Osteoblast (primary cell): Measurements from ENCODE around the gene TIMMDC1. TPM values are rescaled to one million over a fixed set of nuclear protein-coding genes. Genes with fewer than 3 reads are reported as not detected.

Experiments
- DNase-seq: peaks from one replicate; pipeline ENCODE4 v3.0.0; 2011; ENCODE audit warnings: low spot score, mixed read lengths; ENCODE audit not compliant: insufficient read length; ENCODE audit errors: missing footprints
- H2AFZ ChIP-seq: 2 replicates; pipeline ENCODE4 v1.6.0; 2011; ENCODE audit warnings: mild to moderate bottlenecking, low read length
- H3K27ac ChIP-seq: 2 replicates; pipeline ENCODE4 v1.5.1; 2011; ENCODE audit warnings: mild to moderate bottlenecking, low read depth, low read length, moderate library complexity
- H3K27me3 ChIP-seq: 2 replicates; pipeline ENCODE4 v1.6.0; 2012; ENCODE audit warnings: mild to moderate bottlenecking, control low read depth, inconsistent platforms, low read length, moderate library complexity; ENCODE audit not compliant: insufficient read depth
- H3K36me3 ChIP-seq: 2 replicates; pipeline ENCODE4 v1.5.1; 2011; ENCODE audit warnings: mild to moderate bottlenecking, low read length, control low read depth, moderate library complexity; ENCODE audit not compliant: insufficient read depth
- H3K4me1 ChIP-seq: 2 replicates; pipeline ENCODE4 v1.5.1; 2011; ENCODE audit warnings: mild to moderate bottlenecking, low read length, control low read depth, moderate library complexity; ENCODE audit not compliant: insufficient read depth
- H3K4me2 ChIP-seq: 2 replicates; pipeline ENCODE4 v1.6.0; 2011; ENCODE audit warnings: mild to moderate bottlenecking, low read length; ENCODE audit not compliant: insufficient read depth
- H3K4me3 ChIP-seq: fragments of 200-600 bp; sonication (generic); 3 replicates; pipeline ENCODE4 v1.5.1; 2012; ENCODE audit warnings: mild to moderate bottlenecking, low read length, inconsistent platforms; ENCODE audit not compliant: insufficient read depth
- H3K79me2 ChIP-seq: 2 replicates; pipeline ENCODE4 v1.6.0; 2012; ENCODE audit warnings: mild to moderate bottlenecking, low read length, control low read depth, inconsistent platforms; ENCODE audit not compliant: insufficient read depth
- H3K9me3 ChIP-seq: 2 replicates; pipeline ENCODE4 v1.5.1; 2011; ENCODE audit warnings: low read depth, low read length, control low read depth
- H4K20me1 ChIP-seq: 2 replicates; pipeline ENCODE4 v1.6.0; 2012; ENCODE audit warnings: mild to moderate bottlenecking, low read length, control low read depth; ENCODE audit not compliant: insufficient read depth
- CTCF ChIP-seq: IDR thresholded peaks from 2 replicates; pipeline ENCODE4 v1.5.1; 2011; ENCODE audit warnings: mild to moderate bottlenecking, low read depth, low read length, moderate library complexity; ENCODE audit errors: extremely low read depth
- total RNA-seq: library from RNA; depleted of rRNA; stranded (reverse); fragments of >200 nt; gene quantifications from 2 replicates; pipeline ENCODE4 v1.2.3, GENCODE V29; 2012

Gene TIMMDC1
- total RNA-seq, 1 donor: 59.4 TPM

GRCh38 chr3:119518026-119518425 is 19.7 kb downstream of the TIMMDC1 start:
- Histone ChIP-seq H3K27ac (no peak overlapping the region), H3K36me3 (peaks cover 67% of the 10 kb centered on the region), H3K9me3 (no peaks in the 10 kb centered on the region), H3K4me1 (no peaks in the 10 kb centered on the region), H3K27me3 (no peaks in the 10 kb centered on the region), H3K79me2 (no peaks in the 10 kb centered on the region), H3K4me2 (no peak overlapping the region), H3K4me3 (no peak overlapping the region), H4K20me1 (no peaks in the 10 kb centered on the region), H2AFZ (no peak overlapping the region)
- no peak for TF ChIP-seq CTCF
- no peak for DNase-seq

- H2AFZ ChIP-seq: no peak overlapping the region
- peak; percentile 67 for DNase-seq
- H3K79me2 ChIP-seq: no peaks in the 10 kb centered on the region
- H3K27me3 ChIP-seq: no peaks in the 10 kb centered on the region
- no peak overlapping the region for H3K27ac ChIP-seq
- no peaks in the 10 kb centered on the region for H3K9me3 ChIP-seq
- peaks cover 7% of the 10 kb centered on the region for H3K4me1 ChIP-seq
- H3K36me3 ChIP-seq: peaks cover 26% of the 10 kb centered on the region
- peak; percentile 57 for TF ChIP-seq CTCF
- H3K4me3 ChIP-seq: no peak overlapping the region
- H3K4me2 ChIP-seq: no peak overlapping the region
- H4K20me1 ChIP-seq: no peaks in the 10 kb centered on the region
Measured at GRCh38 chr3:119524931-119525662, 26.8 kb downstream of the TIMMDC1 start.

- Histone ChIP-seq H3K9me3 (no peaks in the 10 kb centered on the region), H3K4me1 (peaks cover 11% of the 10 kb centered on the region)
Measured at GRCh38 chr3:119527714-119528113, 29.4 kb downstream of the TIMMDC1 start.

GRCh38 chr3:119529883-119530282 is 31.5 kb downstream of the TIMMDC1 start:
- H3K27ac ChIP-seq: peak overlapping the region; percentile 24

More at GRCh38 chr3:119527714-119528113, 29.4 kb downstream of the TIMMDC1 start:
- H2AFZ ChIP-seq: no peak overlapping the region
- H3K27ac ChIP-seq: no peak overlapping the region
- DNase-seq: no peak
- no peak overlapping the region for H3K4me3 ChIP-seq
- TF ChIP-seq CTCF: no peak
- no peaks in the 10 kb centered on the region for H3K79me2 ChIP-seq
- peaks cover 19% of the 10 kb centered on the region for H3K36me3 ChIP-seq
- H4K20me1 ChIP-seq: no peaks in the 10 kb centered on the region
- no peaks in the 10 kb centered on the region for H3K27me3 ChIP-seq
- H3K4me2 ChIP-seq: no peak overlapping the region

More at GRCh38 chr3:119529883-119530282, 31.5 kb downstream of the TIMMDC1 start:
- H3K79me2 ChIP-seq: no peaks in the 10 kb centered on the region
- H2AFZ ChIP-seq: peak overlapping the region; percentile 29
- peaks cover 6% of the 10 kb centered on the region for H3K36me3 ChIP-seq
- no peaks in the 10 kb centered on the region for H4K20me1 ChIP-seq
- no peaks in the 10 kb centered on the region for H3K27me3 ChIP-seq
- H3K4me1 ChIP-seq: peaks cover 11% of the 10 kb centered on the region
- H3K4me3 ChIP-seq: no peak overlapping the region
- H3K4me2 ChIP-seq: peak overlapping the region; percentile 55
- TF ChIP-seq CTCF: no peak
- peak; percentile 38 for DNase-seq
- no peaks in the 10 kb centered on the region for H3K9me3 ChIP-seq
